ENCODE measurements around the gene EN2. TPM values are rescaled to one million over a fixed set of nuclear protein-coding genes. Genes with fewer than 3 reads are reported as not detected.

EN2 gene
- total RNA-seq, 2 experiments from 2014 or later: not detected

GRCh38 chr7:155489862-155490696 lies 32.1 kb downstream of the EN2 start:
- Histone ChIP-seq H2AFZ (ENCODE audit: low read length) (no peak overlapping the region), H4K20me1 (ENCODE audit: insufficient read depth, low read length) (no peaks in the 10 kb centered on the region), H3K4me3 (ENCODE audit: low read depth, low read length, poor library complexity, severe bottlenecking) (no peak overlapping the region), H3K36me3 (ENCODE audit: insufficient read depth, low read length) (no peaks in the 10 kb centered on the region), H3K79me2 (ENCODE audit: insufficient read depth, low read depth, low read length) (no peaks in the 10 kb centered on the region), H3K4me1 (ENCODE audit: insufficient read depth, low read length, poor library complexity, severe bottlenecking) (no peaks in the 10 kb centered on the region), H3K9me2 (ENCODE audit: insufficient read depth, low read length) (no peaks in the 10 kb centered on the region), H3K4me2 (ENCODE audit: low read length) (peak overlapping the region; percentile 4; the same call in 1 of the 2 replicates), H3K27ac (ENCODE audit: low read depth, low read length, poor library complexity, severe bottlenecking) (no peak overlapping the region), H3K9me3 (ENCODE audit: low read length) (no peaks in the 10 kb centered on the region)
- ChIA-PET CTCF (ENCODE audit: unreplicated experiment) (no interaction called here), POLR2A (no interaction called here)
- DNase-seq (ENCODE audit: low spot score): no peak
- BruUV-seq (replicated peaks): no TSS peak
- intact Hi-C loops (cut with micrococcal nuclease; ENCODE audit: unreplicated experiment): no loop called here
- TF ChIP-seq EZH2phosphoT487 (IDR thresholded peaks at IDR 0.05; ENCODE audit: borderline replicate concordance, low read depth, low read length): no peak
- TF ChIP-seq CTCF (conservative IDR thresholded peaks at IDR 0.05; ENCODE audit: low read length): no peak

GRCh38 chr7:155490697-155491628 lies 33.0 kb downstream of the EN2 start:
- no peak overlapping the region; the same call in 1 of the 2 replicates for H2AFZ ChIP-seq (ENCODE audit: low read length)
- H3K4me1 ChIP-seq (ENCODE audit: insufficient read depth, low read length, poor library complexity, severe bottlenecking): no peaks in the 10 kb centered on the region
- CTCF ChIA-PET (ENCODE audit: unreplicated experiment): no interaction called here
- H3K27ac ChIP-seq (ENCODE audit: low read depth, low read length, poor library complexity, severe bottlenecking): no peak overlapping the region
- H3K4me2 ChIP-seq (ENCODE audit: low read length): peak overlapping the region; percentile 4; the same call in 1 of the 2 replicates
- no peak for TF ChIP-seq CTCF (conservative IDR thresholded peaks at IDR 0.05; ENCODE audit: low read length)
- TF ChIP-seq EZH2phosphoT487 (IDR thresholded peaks at IDR 0.05; ENCODE audit: borderline replicate concordance, low read depth, low read length): no peak
- intact Hi-C loops (cut with micrococcal nuclease; ENCODE audit: unreplicated experiment): no loop called here
- H3K36me3 ChIP-seq (ENCODE audit: insufficient read depth, low read length): no peaks in the 10 kb centered on the region
- POLR2A ChIA-PET: no interaction called here
- H4K20me1 ChIP-seq (ENCODE audit: insufficient read depth, low read length): no peaks in the 10 kb centered on the region
- no peaks in the 10 kb centered on the region for H3K79me2 ChIP-seq (ENCODE audit: insufficient read depth, low read depth, low read length)
- H3K9me3 ChIP-seq (ENCODE audit: low read length): no peaks in the 10 kb centered on the region
- BruUV-seq (replicated peaks): no TSS peak
- no peak overlapping the region for H3K4me3 ChIP-seq (ENCODE audit: low read depth, low read length, poor library complexity, severe bottlenecking)
- no peak for DNase-seq (ENCODE audit: low spot score)
- H3K9me2 ChIP-seq (ENCODE audit: insufficient read depth, low read length): no peaks in the 10 kb centered on the region

Data from OCI-LY7 (cell line).